Ovary (tissue), 3 donors: Measurements from ENCODE around the gene GHR.

Source experiments
- EP300 ChIP-seq: sonication (generic); formaldehyde crosslinking; IDR thresholded peaks from one replicate; pipeline ENCODE4 v1.6.1; 2017; ENCODE audit warnings: antibody characterized with exemption
- TF ChIP-seq, protein P1 (sequence below), 3 donors: fragments of 450-650 bp in 2 of 3; fragments of 200-600 bp in 1 of 3; IDR thresholded peaks; one replicate each; pipeline versions ENCODE4 v1.5.1 to v1.8.0; 2016 to 2022; ENCODE audit warnings: antibody characterized with exemption in 3 of 3, mild to moderate bottlenecking in 1 of 3
- donor health status: DM: no; HTN: no; CAD: no.

DNA sequence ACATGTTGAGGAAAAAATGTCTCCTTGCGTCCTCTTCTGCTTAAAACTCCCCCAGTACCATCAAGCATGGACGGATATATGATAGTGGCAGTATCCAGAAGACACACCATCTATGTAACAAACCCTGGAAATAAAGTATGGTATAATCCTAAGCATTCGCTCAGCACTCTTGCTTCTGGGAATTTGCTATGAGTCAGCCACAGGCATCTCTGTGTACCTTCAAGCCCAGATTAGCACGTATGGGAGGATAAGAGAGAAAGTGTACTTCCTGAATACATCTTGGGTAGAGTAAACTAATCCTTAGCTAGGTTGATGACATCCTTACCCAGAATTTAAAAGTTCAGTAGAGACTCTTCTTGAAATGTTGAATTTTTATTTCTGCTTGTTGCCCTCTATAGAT, 71.2 kb downstream of the GHR start:
- TF ChIP-seq, protein P1, sequence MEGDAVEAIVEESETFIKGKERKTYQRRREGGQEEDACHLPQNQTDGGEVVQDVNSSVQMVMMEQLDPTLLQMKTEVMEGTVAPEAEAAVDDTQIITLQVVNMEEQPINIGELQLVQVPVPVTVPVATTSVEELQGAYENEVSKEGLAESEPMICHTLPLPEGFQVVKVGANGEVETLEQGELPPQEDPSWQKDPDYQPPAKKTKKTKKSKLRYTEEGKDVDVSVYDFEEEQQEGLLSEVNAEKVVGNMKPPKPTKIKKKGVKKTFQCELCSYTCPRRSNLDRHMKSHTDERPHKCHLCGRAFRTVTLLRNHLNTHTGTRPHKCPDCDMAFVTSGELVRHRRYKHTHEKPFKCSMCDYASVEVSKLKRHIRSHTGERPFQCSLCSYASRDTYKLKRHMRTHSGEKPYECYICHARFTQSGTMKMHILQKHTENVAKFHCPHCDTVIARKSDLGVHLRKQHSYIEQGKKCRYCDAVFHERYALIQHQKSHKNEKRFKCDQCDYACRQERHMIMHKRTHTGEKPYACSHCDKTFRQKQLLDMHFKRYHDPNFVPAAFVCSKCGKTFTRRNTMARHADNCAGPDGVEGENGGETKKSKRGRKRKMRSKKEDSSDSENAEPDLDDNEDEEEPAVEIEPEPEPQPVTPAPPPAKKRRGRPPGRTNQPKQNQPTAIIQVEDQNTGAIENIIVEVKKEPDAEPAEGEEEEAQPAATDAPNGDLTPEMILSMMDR (IDR thresholded peaks at IDR 0.05), result no peak
- TF ChIP-seq EP300, result no peak
